ENCODE data around the gene RNF38. TPM values are rescaled to one million over a fixed set of nuclear protein-coding genes. Genes with fewer than 3 reads are reported as not detected.

Gene RNF38
- total and polyA plus RNA-seq, 9 of the 15 experiments (the other 6 are each of a cell fraction or from before 2014, with no cell fraction given), result 1.6 to 9.8 (median 4.5) TPM

- Histone ChIP-seq H3K36me3 (ENCODE audit: control insufficient read depth, insufficient read depth, low read length) (0 out of 3 replicates have a peak, but pooled peaks cover 8% of the 10 kb centered on the region), H3K4me1 (replicated peaks in 1 of 2; ENCODE audit: control insufficient read depth in 2 of 2, insufficient read depth in 2 of 2, low read length in 2 of 2) (peaks cover 0 to 7% of the 10 kb centered on the region in 2 experiments; a peak in 3 of 5 replicates), H3K9me3 (replicated peaks; ENCODE audit: control insufficient read depth, insufficient read depth, low read depth, low read length) (no peaks in the 10 kb centered on the region), H3K4me3 (no peak overlapping the region), H3K27ac (ENCODE audit: extremely low read depth, low read depth, low read length) (no peak overlapping the region), H4K20me1 (replicated peaks; ENCODE audit: control insufficient read depth, insufficient read depth, low read length) (no peaks in the 10 kb centered on the region), H3K79me2 (ENCODE audit: control insufficient read depth, insufficient read depth, low read length) (no peaks in the 10 kb centered on the region), H3K27me3 (ENCODE audit: control insufficient read depth in 2 of 2, insufficient read depth in 2 of 2, low read length in 2 of 2) (no peaks in the 10 kb centered on the region), H3K9me1 (ENCODE audit: control insufficient read depth, insufficient read depth, low read length) (no peaks in the 10 kb centered on the region), H3K9ac (ENCODE audit: insufficient read depth in 1 of 2, low read depth in 2 of 2, low read length in 2 of 2) (no peak overlapping the region), H2AFZ (ENCODE audit: low read depth, low read length) (no peak overlapping the region), H3K4me2 (ENCODE audit: insufficient read depth, low read length) (no peak overlapping the region)
- ChIA-PET POLR2A (interaction anchor here (0.6 to 1.0 kb wide), 4 partner anchors 10 to 165 kb away, joined by 3 read pairs; partner anchors contain the start of gene GNE), CTCF (ENCODE audit: low intra/inter-chr PET ratio) (no interaction called here)
- no TSS peak for BruUV-seq (replicated peaks)
- ATAC-seq (no peak), FAIRE-seq (no peak), DNase-seq (ENCODE audit: extremely low read depth in 1 of 4, low spot score in 3 of 4) (no peak)
- intact Hi-C loops (cut with micrococcal nuclease) (no loop called here), in situ Hi-C loops (cut with MboI) (loop anchor here (25.0 kb wide), 1 partner anchor 314 kb away; no protein-coding TSS in a partner anchor)
- TF ChIP-seq PHF8 (IDR thresholded peaks at IDR 0.05; ENCODE audit: borderline replicate concordance, low read length), result no peak
- TF ChIP-seq ESRRB (CRISPR knock-in tag; IDR thresholded peaks at IDR 0.05; ENCODE audit: borderline replicate concordance), result no peak
- TF ChIP-seq ATF6 (CRISPR knock-in tag; IDR thresholded peaks at IDR 0.05), result no peak
- no peak for TF ChIP-seq EWSR1 (IDR thresholded peaks at IDR 0.05; ENCODE audit: borderline replicate concordance, low read depth, partially characterized antibody)
- TF ChIP-seq GTF3C2 (IDR thresholded peaks at IDR 0.05; ENCODE audit: borderline replicate concordance, extremely low read depth, insufficient read length), result no peak
- no peak for TF ChIP-seq MYBL2 (IDR thresholded peaks at IDR 0.05; ENCODE audit: low read depth)
- TF ChIP-seq MYBL2 (CRISPR knock-in tag; IDR thresholded peaks at IDR 0.05; ENCODE audit: borderline replicate concordance), result no peak
- TF ChIP-seq, protein P1, sequence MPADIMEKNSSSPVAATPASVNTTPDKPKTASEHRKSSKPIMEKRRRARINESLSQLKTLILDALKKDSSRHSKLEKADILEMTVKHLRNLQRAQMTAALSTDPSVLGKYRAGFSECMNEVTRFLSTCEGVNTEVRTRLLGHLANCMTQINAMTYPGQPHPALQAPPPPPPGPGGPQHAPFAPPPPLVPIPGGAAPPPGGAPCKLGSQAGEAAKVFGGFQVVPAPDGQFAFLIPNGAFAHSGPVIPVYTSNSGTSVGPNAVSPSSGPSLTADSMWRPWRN (IDR thresholded peaks at IDR 0.05; ENCODE audit: low read depth), result no peak
- no peak for TF ChIP-seq MBD2 (IDR thresholded peaks at IDR 0.05; ENCODE audit: borderline replicate concordance, low read depth)
- no peak for TF ChIP-seq STAT5A (IDR thresholded peaks at IDR 0.05; ENCODE audit: borderline replicate concordance, low read length)
- TF ChIP-seq, protein P2, sequence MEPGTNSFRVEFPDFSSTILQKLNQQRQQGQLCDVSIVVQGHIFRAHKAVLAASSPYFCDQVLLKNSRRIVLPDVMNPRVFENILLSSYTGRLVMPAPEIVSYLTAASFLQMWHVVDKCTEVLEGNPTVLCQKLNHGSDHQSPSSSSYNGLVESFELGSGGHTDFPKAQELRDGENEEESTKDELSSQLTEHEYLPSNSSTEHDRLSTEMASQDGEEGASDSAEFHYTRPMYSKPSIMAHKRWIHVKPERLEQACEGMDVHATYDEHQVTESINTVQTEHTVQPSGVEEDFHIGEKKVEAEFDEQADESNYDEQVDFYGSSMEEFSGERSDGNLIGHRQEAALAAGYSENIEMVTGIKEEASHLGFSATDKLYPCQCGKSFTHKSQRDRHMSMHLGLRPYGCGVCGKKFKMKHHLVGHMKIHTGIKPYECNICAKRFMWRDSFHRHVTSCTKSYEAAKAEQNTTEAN (CRISPR knock-in tag; IDR thresholded peaks at IDR 0.05), result no peak
- TF ChIP-seq MTA1 (IDR thresholded peaks at IDR 0.05; ENCODE audit: borderline replicate concordance), result no peak
- WGBS (ENCODE audit: insufficient coverage, low coverage, missing lambda C conversion rate), result 54% methylated on average over 3 of the region's 3 CpGs
Measured at GRCh38 chr9:36423206-36423605, 23.1 kb upstream of the RNF38 start.

Data from K562 (cell line).